Keratinocyte (primary cell): ENCODE data around the gene GALNT14. TPM values are rescaled to one million over a fixed set of nuclear protein-coding genes. Genes with fewer than 3 reads are reported as not detected.

Source experiments
- DNase-seq: peaks from one replicate; pipeline ENCODE4 v3.0.0-alpha.2; 2011; ENCODE audit warnings: low read depth, missing footprints, low spot score
- FAIRE-seq: peaks from 2 replicates; lab custom pipeline; 2011; peaks lifted over from hg19 to GRCh38; lab: Jason Lieb, UNC
- H2AFZ ChIP-seq: 2 replicates; pipeline ENCODE4 v1.6.0; 2012; ENCODE audit warnings: low read length, control low read depth, inconsistent platforms; ENCODE audit not compliant: control insufficient read depth
- H3K27ac ChIP-seq: 2 replicates; pipeline ENCODE4 v1.5.1; 2011; ENCODE audit warnings: low read length; ENCODE audit not compliant: control insufficient read depth, insufficient read depth
- H3K27me3 ChIP-seq: 3 replicates; pipeline ENCODE4 v1.6.0; 2011; ENCODE audit warnings: low read length; ENCODE audit not compliant: control insufficient read depth, insufficient read depth; ENCODE audit errors: extremely low read depth
- H3K36me3 ChIP-seq, 2 experiments: 2 replicates in 1 of 2; 3 replicates in 1 of 2; pipeline ENCODE4 v1.5.1; 2011; ENCODE audit warnings: low read length in 2 of 2, mild to moderate bottlenecking in 1 of 2; ENCODE audit not compliant: control insufficient read depth in 2 of 2, insufficient read depth in 2 of 2; ENCODE audit errors: extremely low read depth in 1 of 2
- H3K4me1 ChIP-seq: 3 replicates; pipeline ENCODE4 v1.5.1; 2011; ENCODE audit warnings: low read length; ENCODE audit not compliant: control insufficient read depth, insufficient read depth; ENCODE audit errors: extremely low read depth
- H3K4me2 ChIP-seq: 3 replicates; pipeline ENCODE4 v1.6.0; 2011; ENCODE audit warnings: low read depth, low read length; ENCODE audit not compliant: control insufficient read depth, insufficient read depth; ENCODE audit errors: extremely low read depth
- H3K4me3 ChIP-seq, 3 experiments: fragments of 200-600 bp in 1 of 3; sonication (generic) in 1 of 3; 2 replicates in 2 of 3; 3 replicates in 1 of 3; pipeline ENCODE4 v1.5.1; 2011 to 2016; ENCODE audit warnings: low read length in 3 of 3, mild to moderate bottlenecking in 3 of 3, control low read depth in 2 of 3, inconsistent platforms in 1 of 3, low read depth in 1 of 3, mixed read lengths in 1 of 3, mixed run types in 1 of 3, moderate library complexity in 1 of 3; ENCODE audit not compliant: control insufficient read depth in 2 of 3, insufficient read depth in 2 of 3; ENCODE audit errors: extremely low read depth in 1 of 3
- H3K79me2 ChIP-seq: 2 replicates; pipeline ENCODE4 v1.6.0; 2012; ENCODE audit warnings: low read length; ENCODE audit not compliant: control insufficient read depth, insufficient read depth
- H3K9ac ChIP-seq: 3 replicates; pipeline ENCODE4 v1.6.0; 2011; ENCODE audit warnings: low read length; ENCODE audit not compliant: control insufficient read depth, insufficient read depth; ENCODE audit errors: extremely low read depth
- H3K9me1 ChIP-seq: 3 replicates; pipeline ENCODE4 v1.6.0; 2011; ENCODE audit warnings: low read length; ENCODE audit not compliant: control insufficient read depth, insufficient read depth; ENCODE audit errors: extremely low read depth
- H3K9me3 ChIP-seq: 2 replicates; pipeline ENCODE4 v1.5.1; 2012; ENCODE audit warnings: low read depth, low read length; ENCODE audit not compliant: control insufficient read depth
- H4K20me1 ChIP-seq: 3 replicates; pipeline ENCODE4 v1.6.0; 2011; ENCODE audit warnings: low read length; ENCODE audit not compliant: control insufficient read depth, insufficient read depth; ENCODE audit errors: extremely low read depth
- CTCF ChIP-seq, 3 experiments: IDR thresholded peaks in 1 of 3; conservative IDR thresholded peaks in 1 of 3; optimal IDR thresholded peaks in 1 of 3; 2 replicates in 2 of 3; 3 replicates in 1 of 3; pipeline versions ENCODE3 to v1.5.1; 2011; ENCODE audit warnings: low read length in 3 of 3, mild to moderate bottlenecking in 3 of 3, moderate library complexity in 2 of 3, control low read depth in 1 of 3, inconsistent platforms in 1 of 3; ENCODE audit not compliant: insufficient read depth in 2 of 3; ENCODE audit errors: extremely low read depth in 1 of 3
- EZH2 ChIP-seq: IDR thresholded peaks from one replicate; pipeline ENCODE4 v1.6.1; 2012; ENCODE audit warnings: inconsistent platforms, mild to moderate bottlenecking, low read length, moderate library complexity
- dilution Hi-C: fragments of 300-500 bp; cut with MboI; formaldehyde crosslinking; loops from one replicate; pipeline ENCODE4 v1.7.0; 2020; ENCODE audit warnings: low sequenced_read_pairs; ENCODE audit not compliant: extremely low pct_ligation_motif_present
- polyA plus RNA-seq, 5 experiments: library from polyadenylated mRNA; depleted of rRNA in 3 of 5; stranded (reverse) in 3 of 5; stranded (forward) in 1 of 5; unstranded in 1 of 5; fragments of >200 nt; gene quantifications; 1 replicate in 1 of 5; 2 replicates in 3 of 5; 3 replicates in 1 of 5; pipeline versions ENCODE4 v1.2.1 to v1.2.3, GENCODE V29; 2011 to 2012; ENCODE audit warnings: missing spikeins in 2 of 5, low read depth in 1 of 5, low replicate concordance in 1 of 5

Gene GALNT14
- polyA plus RNA-seq, 1 donor (not counting 4 experiments of a cell fraction or from before 2014, with no cell fraction given) = 27.4 TPM

GRCh38 chr2:30942419-30942818 is 195.8 kb downstream of the GALNT14 start:
- H3K4me2 ChIP-seq = no peak overlapping the region
- H3K9me1 ChIP-seq = no peaks in the 10 kb centered on the region
- H3K4me3 ChIP-seq = no peak overlapping the region
- no peaks in the 10 kb centered on the region for H3K4me1 ChIP-seq
- TF ChIP-seq EZH2 (no peak), CTCF (optimal IDR thresholded peaks at IDR 0.05 in 1 of 3, IDR thresholded peaks at IDR 0.05 in 1 of 3, conservative IDR thresholded peaks at IDR 0.05 in 1 of 3; ENCODE audit: extremely low read depth in 1 of 3, insufficient read depth in 2 of 3, low read length in 3 of 3) (no peak)
- H3K9ac ChIP-seq = no peak overlapping the region
- no peak overlapping the region for H3K27ac ChIP-seq
- H3K9me3 ChIP-seq = no peaks in the 10 kb centered on the region
- no peaks in the 10 kb centered on the region for H3K79me2 ChIP-seq
- H3K36me3 ChIP-seq = peaks cover 0 to 4% of the 10 kb centered on the region in 2 experiments
- dilution Hi-C loops = no loop called here
- no peaks in the 10 kb centered on the region for H3K27me3 ChIP-seq
- no peak for FAIRE-seq
- H2AFZ ChIP-seq = no peak overlapping the region
- DNase-seq = no peak
- no peaks in the 10 kb centered on the region for H4K20me1 ChIP-seq

DNA sequence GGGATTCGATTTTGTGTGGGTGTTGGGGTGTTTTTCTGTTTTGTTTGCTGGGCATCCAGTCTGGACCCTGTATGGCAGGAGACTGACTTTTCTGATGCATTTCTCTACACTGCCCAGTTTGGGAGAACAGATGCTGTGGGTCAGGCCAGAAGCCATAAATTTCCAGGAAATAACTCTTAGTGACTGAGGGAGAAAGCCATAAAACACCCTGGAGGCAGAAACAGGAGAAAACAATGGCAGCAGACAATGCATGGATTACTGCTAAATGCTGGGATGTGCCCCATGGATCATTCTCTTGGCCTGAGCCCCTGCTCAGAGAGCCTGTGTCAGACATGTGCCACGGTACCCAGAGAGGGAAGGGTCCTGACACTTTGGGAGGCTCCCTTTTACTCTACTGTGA is 197.4 kb downstream of the GALNT14 start:
- dilution Hi-C loops = no loop called here
- Histone ChIP-seq H2AFZ (no peak overlapping the region), H3K4me3 (no peak overlapping the region), H3K9ac (no peak overlapping the region), H3K27me3 (no peaks in the 10 kb centered on the region), H3K36me3 (peaks cover 0 to 4% of the 10 kb centered on the region in 2 experiments), H3K4me2 (no peak overlapping the region), H3K9me1 (no peaks in the 10 kb centered on the region), H3K9me3 (no peaks in the 10 kb centered on the region), H4K20me1 (no peaks in the 10 kb centered on the region), H3K4me1 (no peaks in the 10 kb centered on the region), H3K79me2 (no peaks in the 10 kb centered on the region), H3K27ac (no peak overlapping the region)
- no peak for DNase-seq
- FAIRE-seq = no peak
- no peak for TF ChIP-seq CTCF (optimal IDR thresholded peaks at IDR 0.05 in 1 of 3, IDR thresholded peaks at IDR 0.05 in 1 of 3, conservative IDR thresholded peaks at IDR 0.05 in 1 of 3; ENCODE audit: extremely low read depth in 1 of 3, insufficient read depth in 2 of 3, low read length in 3 of 3)
- no peak for TF ChIP-seq EZH2
